ENCODE data around the gene SHOX.

Gene SHOX

GRCh38 chrX:629230-630006, 1.2 kb upstream of the SHOX start:
- H3K4me3 ChIP-seq (ENCODE audit: control insufficient read depth, low read depth, low read length) = no peak overlapping the region
- no peak for TF ChIP-seq CTCF (IDR thresholded peaks at IDR 0.05; ENCODE audit: control insufficient read depth, insufficient read depth, low read depth, low read length, missing control alignments)
- DNase-seq (ENCODE audit: low read depth) = no peak

GRCh38 chrX:630007-630611, 482 bp upstream of the SHOX start:
- TF ChIP-seq CTCF (IDR thresholded peaks at IDR 0.05; ENCODE audit: control insufficient read depth, insufficient read depth, low read depth, low read length, missing control alignments) = no peak
- DNase-seq (ENCODE audit: low read depth) = no peak
- H3K4me3 ChIP-seq (ENCODE audit: control insufficient read depth, low read depth, low read length) = no peak overlapping the region

- DNase-seq (ENCODE audit: low read depth) = no peak
- no peak overlapping the region for H3K4me3 ChIP-seq (ENCODE audit: control insufficient read depth, low read depth, low read length)
- TF ChIP-seq CTCF (IDR thresholded peaks at IDR 0.05; ENCODE audit: control insufficient read depth, insufficient read depth, low read depth, low read length, missing control alignments) = no peak
Observed at GRCh38 chrX:631802-632365, 1.3 kb downstream of the SHOX start.

- DNase-seq (ENCODE audit: low read depth) = no peak
- H3K4me3 ChIP-seq (ENCODE audit: control insufficient read depth, low read depth, low read length) = no peak overlapping the region
- no peak for TF ChIP-seq CTCF (IDR thresholded peaks at IDR 0.05; ENCODE audit: control insufficient read depth, insufficient read depth, low read depth, low read length, missing control alignments)
Observed at GRCh38 chrX:632366-633042, 1.9 kb downstream of the SHOX start.

- H3K4me3 ChIP-seq (ENCODE audit: control insufficient read depth, low read depth, low read length) = no peak overlapping the region
- DNase-seq (ENCODE audit: low read depth) = no peak
- TF ChIP-seq CTCF (IDR thresholded peaks at IDR 0.05; ENCODE audit: control insufficient read depth, insufficient read depth, low read depth, low read length, missing control alignments) = no peak
Observed at GRCh38 chrX:633043-633984, 2.7 kb downstream of the SHOX start.
